ENCODE results near the gene FBXL22.

The FBXL22 gene

DNA sequence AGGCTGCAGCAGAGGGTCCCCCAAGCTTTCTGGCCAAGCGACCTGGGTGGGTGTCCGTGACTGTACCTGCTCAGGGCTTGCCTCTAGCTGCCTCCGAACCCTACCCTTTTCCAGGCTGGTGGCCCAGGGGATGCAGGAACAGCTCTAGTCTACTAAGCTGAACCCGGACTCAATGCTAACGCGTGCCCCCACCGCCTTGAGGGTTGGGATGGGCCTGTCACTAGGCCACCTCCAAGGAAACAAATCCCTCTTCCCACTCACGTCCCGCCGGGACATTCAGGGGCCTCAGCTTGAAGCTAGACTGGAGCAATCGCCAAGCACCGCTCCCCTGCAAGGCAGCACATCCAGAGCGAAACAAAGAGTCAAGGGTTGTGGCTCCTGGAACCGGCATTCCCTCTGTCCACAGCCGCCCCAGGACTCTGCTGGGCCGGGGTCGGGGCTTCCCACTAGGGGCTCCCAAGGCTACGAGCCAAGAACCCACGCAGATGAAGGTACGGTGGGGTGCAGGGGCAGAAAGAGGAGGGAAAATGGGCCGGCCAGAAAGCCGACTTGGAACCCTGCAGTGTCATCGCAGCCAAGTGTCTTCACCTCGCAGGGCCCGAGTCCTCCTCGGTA is 2.9 kb downstream of the FBXL22 start:
- no peaks in the 10 kb centered on the region for H3K36me3 ChIP-seq (replicated peaks; ENCODE audit: insufficient read depth, low read length)
- H3K4me1 ChIP-seq (ENCODE audit: low read length): peaks cover 10% of the 10 kb centered on the region; the same call in 1 of the 2 replicates
- H3K9me3 ChIP-seq (replicated peaks; ENCODE audit: insufficient read depth, low read length): no peaks in the 10 kb centered on the region
- peak overlapping the region; percentile 66 for H3K4me3 ChIP-seq (ENCODE audit: low read length)
- H2AFZ ChIP-seq (ENCODE audit: low read length): peak overlapping the region; percentile 55
- no peaks in the 10 kb centered on the region for H3K27me3 ChIP-seq (replicated peaks; ENCODE audit: insufficient read depth, low read length)
- peak overlapping the region; percentile 65 for H3K27ac ChIP-seq (ENCODE audit: low read length)
- H3K9ac ChIP-seq (ENCODE audit: low read length): peak overlapping the region; percentile 74
- DNase-seq: peak; percentile 36
- peaks cover 25% of the 10 kb centered on the region for H3F3A ChIP-seq (ENCODE audit: insufficient read depth, low read length)
- TF ChIP-seq EZH2 (optimal IDR thresholded peaks at IDR 0.05; ENCODE audit: low read depth, low read length) (no peak), EZH2phosphoT487 (IDR thresholded peaks at IDR 0.05; ENCODE audit: low read length) (no peak)
- TF ChIP-seq, protein P1, sequence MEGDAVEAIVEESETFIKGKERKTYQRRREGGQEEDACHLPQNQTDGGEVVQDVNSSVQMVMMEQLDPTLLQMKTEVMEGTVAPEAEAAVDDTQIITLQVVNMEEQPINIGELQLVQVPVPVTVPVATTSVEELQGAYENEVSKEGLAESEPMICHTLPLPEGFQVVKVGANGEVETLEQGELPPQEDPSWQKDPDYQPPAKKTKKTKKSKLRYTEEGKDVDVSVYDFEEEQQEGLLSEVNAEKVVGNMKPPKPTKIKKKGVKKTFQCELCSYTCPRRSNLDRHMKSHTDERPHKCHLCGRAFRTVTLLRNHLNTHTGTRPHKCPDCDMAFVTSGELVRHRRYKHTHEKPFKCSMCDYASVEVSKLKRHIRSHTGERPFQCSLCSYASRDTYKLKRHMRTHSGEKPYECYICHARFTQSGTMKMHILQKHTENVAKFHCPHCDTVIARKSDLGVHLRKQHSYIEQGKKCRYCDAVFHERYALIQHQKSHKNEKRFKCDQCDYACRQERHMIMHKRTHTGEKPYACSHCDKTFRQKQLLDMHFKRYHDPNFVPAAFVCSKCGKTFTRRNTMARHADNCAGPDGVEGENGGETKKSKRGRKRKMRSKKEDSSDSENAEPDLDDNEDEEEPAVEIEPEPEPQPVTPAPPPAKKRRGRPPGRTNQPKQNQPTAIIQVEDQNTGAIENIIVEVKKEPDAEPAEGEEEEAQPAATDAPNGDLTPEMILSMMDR (IDR thresholded peaks at IDR 0.05; ENCODE audit: low read length): no peak
- H3K4me2 ChIP-seq (ENCODE audit: low read depth, low read length): peak overlapping the region; percentile 96
- H3K9me2 ChIP-seq (replicated peaks; ENCODE audit: insufficient read depth, low read length): no peaks in the 10 kb centered on the region
- H3K79me2 ChIP-seq (ENCODE audit: low read length): no peaks in the 10 kb centered on the region; the same call in 1 of the 2 replicates
- no peaks in the 10 kb centered on the region for H4K20me1 ChIP-seq (ENCODE audit: insufficient read depth, low read length)

DNA sequence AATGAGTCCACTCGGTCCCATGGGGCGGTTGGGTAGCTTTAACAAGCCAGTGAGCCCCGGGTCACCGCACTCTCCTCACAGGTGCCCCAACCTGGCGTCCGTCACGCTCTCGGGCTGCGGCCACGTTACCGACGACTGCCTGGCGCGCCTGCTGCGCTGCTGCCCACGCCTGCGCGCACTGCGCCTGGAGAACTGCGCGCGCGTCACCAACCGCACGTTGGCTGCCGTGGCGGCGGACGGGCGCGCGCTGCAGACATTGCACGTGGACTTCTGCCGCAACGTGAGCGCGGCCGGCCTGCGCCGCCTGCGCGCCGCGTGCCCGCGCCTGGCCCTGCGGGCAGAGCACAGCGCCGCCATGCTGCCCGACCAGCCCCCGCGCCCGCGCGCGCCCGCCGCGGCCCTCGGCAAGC is 3.4 kb downstream of the FBXL22 start:
- no peaks in the 10 kb centered on the region; the same call in 1 of the 2 replicates for H3K79me2 ChIP-seq (ENCODE audit: low read length)
- H3K4me1 ChIP-seq (ENCODE audit: low read length): peaks cover 10% of the 10 kb centered on the region; the same call in 1 of the 2 replicates
- no peaks in the 10 kb centered on the region for H3K36me3 ChIP-seq (replicated peaks; ENCODE audit: insufficient read depth, low read length)
- H3K27ac ChIP-seq (ENCODE audit: low read length): peak overlapping the region; percentile 81
- H3K4me2 ChIP-seq (ENCODE audit: low read depth, low read length): peak overlapping the region; percentile 98
- H3F3A ChIP-seq (ENCODE audit: insufficient read depth, low read length): peaks cover 25% of the 10 kb centered on the region
- H3K9me3 ChIP-seq (replicated peaks; ENCODE audit: insufficient read depth, low read length): no peaks in the 10 kb centered on the region
- DNase-seq: peak; percentile 96
- H3K4me3 ChIP-seq (ENCODE audit: low read length): peak overlapping the region; percentile 96
- no peaks in the 10 kb centered on the region for H4K20me1 ChIP-seq (ENCODE audit: insufficient read depth, low read length)
- TF ChIP-seq EZH2 (optimal IDR thresholded peaks at IDR 0.05; ENCODE audit: low read depth, low read length): no peak
- TF ChIP-seq EZH2phosphoT487 (IDR thresholded peaks at IDR 0.05; ENCODE audit: low read length): no peak
- TF ChIP-seq, protein P1 (IDR thresholded peaks at IDR 0.05; ENCODE audit: low read length): no peak
- H3K9ac ChIP-seq (ENCODE audit: low read length): peak overlapping the region; percentile 90
- no peaks in the 10 kb centered on the region for H3K9me2 ChIP-seq (replicated peaks; ENCODE audit: insufficient read depth, low read length)
- no peaks in the 10 kb centered on the region for H3K27me3 ChIP-seq (replicated peaks; ENCODE audit: insufficient read depth, low read length)
- peak overlapping the region; percentile 55 for H2AFZ ChIP-seq (ENCODE audit: low read length)

DNA sequence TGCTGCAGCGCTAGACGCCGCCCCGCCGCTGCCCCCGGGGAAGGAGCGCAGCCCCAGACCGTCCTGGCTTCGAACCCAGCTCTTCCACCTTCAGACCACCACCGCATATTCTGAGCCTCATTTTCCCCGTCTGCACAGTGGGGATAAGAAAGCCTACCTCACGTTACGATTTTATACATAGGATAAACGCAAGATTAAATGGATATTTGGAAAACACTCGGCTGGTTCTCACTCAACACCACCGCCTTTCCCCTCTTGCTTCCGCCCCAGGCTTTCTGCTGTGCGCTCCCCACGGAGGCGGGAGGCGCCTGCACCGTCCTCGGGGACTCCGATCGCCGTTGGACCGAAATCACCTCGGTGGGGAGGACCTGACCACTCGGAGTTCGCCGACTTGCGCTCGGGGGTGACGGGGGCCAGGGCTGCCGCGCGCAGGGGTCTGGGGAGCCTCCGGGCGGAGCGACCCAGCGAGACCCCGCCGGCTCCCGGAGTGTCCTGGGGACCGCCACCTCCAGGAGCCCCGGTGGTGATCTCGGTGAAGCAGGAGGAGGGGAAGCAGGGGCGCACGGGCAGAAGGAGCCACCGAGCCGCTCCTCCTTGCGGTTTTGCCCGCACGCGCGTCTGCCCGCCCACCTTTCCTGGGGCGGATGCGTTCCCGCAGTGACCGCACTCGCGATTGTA is 4.0 kb downstream of the FBXL22 start:
- TF ChIP-seq EZH2phosphoT487 (IDR thresholded peaks at IDR 0.05; ENCODE audit: low read length) (no peak), EZH2 (optimal IDR thresholded peaks at IDR 0.05; ENCODE audit: low read depth, low read length) (no peak)
- TF ChIP-seq, protein P1 (IDR thresholded peaks at IDR 0.05; ENCODE audit: low read length): no peak
- peak overlapping the region; percentile 81 for H3K27ac ChIP-seq (ENCODE audit: low read length)
- DNase-seq: peak; percentile 21

More for the DNA sequence above, 4.0 kb downstream of the FBXL22 start:
- Histone ChIP-seq H3K27me3 (replicated peaks; ENCODE audit: insufficient read depth, low read length) (no peaks in the 10 kb centered on the region), H3K4me1 (ENCODE audit: low read length) (peaks cover 10% of the 10 kb centered on the region; the same call in 1 of the 2 replicates), H3K4me2 (ENCODE audit: low read depth, low read length) (peak overlapping the region; percentile 98), H3K79me2 (ENCODE audit: low read length) (no peaks in the 10 kb centered on the region; the same call in 1 of the 2 replicates), H3K9me3 (replicated peaks; ENCODE audit: insufficient read depth, low read length) (no peaks in the 10 kb centered on the region), H2AFZ (ENCODE audit: low read length) (peak overlapping the region; percentile 95), H3K9ac (ENCODE audit: low read length) (peak overlapping the region; percentile 90), H3K9me2 (replicated peaks; ENCODE audit: insufficient read depth, low read length) (no peaks in the 10 kb centered on the region), H3K36me3 (replicated peaks; ENCODE audit: insufficient read depth, low read length) (no peaks in the 10 kb centered on the region), H4K20me1 (ENCODE audit: insufficient read depth, low read length) (no peaks in the 10 kb centered on the region), H3F3A (ENCODE audit: insufficient read depth, low read length) (peaks cover 25% of the 10 kb centered on the region), H3K4me3 (ENCODE audit: low read length) (peak overlapping the region; percentile 96)
